Prostate gland (tissue), 2 donors: ENCODE data around the gene HOXB5. TPM values are rescaled to one million over a fixed set of nuclear protein-coding genes. Genes with fewer than 3 reads are reported as not detected.

Experiments used
- DNase-seq: peaks from one replicate; pipeline ENCODE4 v3.0.0-alpha.2; 2019; ENCODE audit warnings: low spot score
- H3K27ac ChIP-seq, 2 donors: fragments of 200-600 bp; sonication (generic); 2 replicates each; pipeline ENCODE4 v1.5.1; 2017 to 2019
- H3K27me3 ChIP-seq: fragments of 200-600 bp; sonication (generic); replicated peaks from 2 replicates; pipeline ENCODE4 v1.5.1; 2019; ENCODE audit not compliant: insufficient read depth
- H3K36me3 ChIP-seq, 2 donors: fragments of 200-600 bp; sonication (generic); 1 replicate in 1 of 2; 2 replicates in 1 of 2; pipeline versions ENCODE4 v1.5.1 to v1.8.1; 2017 to 2019
- H3K4me1 ChIP-seq: fragments of 200-600 bp; sonication (generic); replicated peaks from 2 replicates; pipeline ENCODE4 v1.5.1; 2019
- H3K4me3 ChIP-seq, 2 donors: fragments of 200-600 bp; sonication (generic); 2 replicates each; pipeline ENCODE4 v1.5.1; 2017 to 2019
- H3K9me3 ChIP-seq: fragments of 200-600 bp; sonication (generic); 2 replicates; pipeline ENCODE4 v1.5.1; 2017
- POLR2A ChIP-seq: fragments of 450-650 bp; IDR thresholded peaks from one replicate; pipeline ENCODE4 v1.6.1; 2016; ENCODE audit warnings: antibody characterized with exemption, mild to moderate bottlenecking
- POLR2AphosphoS5 ChIP-seq: sonication (generic); formaldehyde crosslinking; IDR thresholded peaks from one replicate; pipeline ENCODE4 v1.6.1; 2017; ENCODE audit warnings: antibody characterized with exemption
- WGBS: methylation state at CpG from one replicate; pipeline ENCODE4 v1.1.5; 2018; 5-methylcytosine and 5-hydroxymethylcytosine counted together
- intact Hi-C: fragments of 100-400 bp; cut with DNase I; formaldehyde crosslinking; loops from one replicate; pipeline ENCODE4 v1.14.2; 2022
- total RNA-seq, 2 donors: library from RNA; depleted of rRNA; stranded (reverse); fragments of >200 nt; gene quantifications; one replicate each; pipeline ENCODE4 v1.1.0, GENCODE V29; 2016
- TF ChIP-seq, protein P1 (sequence below), 4 experiments: fragments of 200-600 bp in 2 of 4; fragments of 450-650 bp in 2 of 4; sonication (generic) in 2 of 4; IDR thresholded peaks; 1 replicate in 3 of 4; 2 replicates in 1 of 4; pipeline ENCODE4 v1.5.1; 2016 to 2019; ENCODE audit warnings: antibody characterized with exemption in 4 of 4, mild to moderate bottlenecking in 2 of 4, moderate library complexity in 2 of 4

The HOXB5 gene
- total RNA-seq, 2 donors from 2014 or later: 0.36 to 1.1 TPM

DNA sequence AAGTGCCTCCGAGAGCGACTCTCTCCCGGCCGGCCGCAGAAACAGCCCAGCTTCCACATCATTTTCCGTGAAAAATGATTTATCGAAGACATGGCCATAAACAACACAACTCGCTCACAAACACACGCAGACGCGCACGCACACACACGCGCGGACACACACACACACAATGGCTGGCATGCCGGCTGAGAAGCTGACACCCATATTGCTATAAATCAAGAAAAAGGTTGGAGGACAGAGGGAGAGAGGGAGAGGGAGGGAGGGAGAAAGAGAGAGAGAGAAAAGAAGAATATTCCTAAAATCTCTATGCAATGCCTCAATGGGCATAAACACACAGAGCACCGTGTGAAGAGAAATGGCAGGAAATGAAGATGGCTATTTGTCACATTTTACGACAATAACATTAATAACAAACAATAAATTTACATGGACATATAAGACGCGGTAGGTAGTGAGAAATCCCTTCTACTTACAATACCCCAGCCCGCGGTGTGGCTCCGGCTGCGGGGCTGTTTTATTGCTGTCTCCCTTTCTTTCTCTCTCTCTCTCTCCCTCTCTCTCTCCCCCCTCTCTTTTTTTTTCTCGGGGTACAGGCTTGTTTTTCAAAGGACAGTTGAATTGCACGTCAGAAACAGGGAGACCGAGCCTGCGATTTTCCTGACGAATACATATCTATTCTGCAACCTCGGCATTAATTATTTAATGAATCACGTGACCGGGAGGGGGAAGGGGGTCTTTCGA is 24.9 kb downstream of the HOXB5 start:
- Histone ChIP-seq H3K36me3 (no peaks in the 10 kb centered on the region), H3K9me3 (no peaks in the 10 kb centered on the region), H3K27me3 (peaks cover 6% of the 10 kb centered on the region), H3K27ac (no peak overlapping the region), H3K4me1 (no peaks in the 10 kb centered on the region), H3K4me3 (no peak overlapping the region)
- no peak for TF ChIP-seq POLR2AphosphoS5
- no peak for TF ChIP-seq POLR2A
- TF ChIP-seq, protein P1, sequence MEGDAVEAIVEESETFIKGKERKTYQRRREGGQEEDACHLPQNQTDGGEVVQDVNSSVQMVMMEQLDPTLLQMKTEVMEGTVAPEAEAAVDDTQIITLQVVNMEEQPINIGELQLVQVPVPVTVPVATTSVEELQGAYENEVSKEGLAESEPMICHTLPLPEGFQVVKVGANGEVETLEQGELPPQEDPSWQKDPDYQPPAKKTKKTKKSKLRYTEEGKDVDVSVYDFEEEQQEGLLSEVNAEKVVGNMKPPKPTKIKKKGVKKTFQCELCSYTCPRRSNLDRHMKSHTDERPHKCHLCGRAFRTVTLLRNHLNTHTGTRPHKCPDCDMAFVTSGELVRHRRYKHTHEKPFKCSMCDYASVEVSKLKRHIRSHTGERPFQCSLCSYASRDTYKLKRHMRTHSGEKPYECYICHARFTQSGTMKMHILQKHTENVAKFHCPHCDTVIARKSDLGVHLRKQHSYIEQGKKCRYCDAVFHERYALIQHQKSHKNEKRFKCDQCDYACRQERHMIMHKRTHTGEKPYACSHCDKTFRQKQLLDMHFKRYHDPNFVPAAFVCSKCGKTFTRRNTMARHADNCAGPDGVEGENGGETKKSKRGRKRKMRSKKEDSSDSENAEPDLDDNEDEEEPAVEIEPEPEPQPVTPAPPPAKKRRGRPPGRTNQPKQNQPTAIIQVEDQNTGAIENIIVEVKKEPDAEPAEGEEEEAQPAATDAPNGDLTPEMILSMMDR (IDR thresholded peaks at IDR 0.05): no peak
- WGBS: 41% methylated on average over 33 of the region's 33 CpGs
- DNase-seq: no peak
- intact Hi-C loops: no loop called here

DNA sequence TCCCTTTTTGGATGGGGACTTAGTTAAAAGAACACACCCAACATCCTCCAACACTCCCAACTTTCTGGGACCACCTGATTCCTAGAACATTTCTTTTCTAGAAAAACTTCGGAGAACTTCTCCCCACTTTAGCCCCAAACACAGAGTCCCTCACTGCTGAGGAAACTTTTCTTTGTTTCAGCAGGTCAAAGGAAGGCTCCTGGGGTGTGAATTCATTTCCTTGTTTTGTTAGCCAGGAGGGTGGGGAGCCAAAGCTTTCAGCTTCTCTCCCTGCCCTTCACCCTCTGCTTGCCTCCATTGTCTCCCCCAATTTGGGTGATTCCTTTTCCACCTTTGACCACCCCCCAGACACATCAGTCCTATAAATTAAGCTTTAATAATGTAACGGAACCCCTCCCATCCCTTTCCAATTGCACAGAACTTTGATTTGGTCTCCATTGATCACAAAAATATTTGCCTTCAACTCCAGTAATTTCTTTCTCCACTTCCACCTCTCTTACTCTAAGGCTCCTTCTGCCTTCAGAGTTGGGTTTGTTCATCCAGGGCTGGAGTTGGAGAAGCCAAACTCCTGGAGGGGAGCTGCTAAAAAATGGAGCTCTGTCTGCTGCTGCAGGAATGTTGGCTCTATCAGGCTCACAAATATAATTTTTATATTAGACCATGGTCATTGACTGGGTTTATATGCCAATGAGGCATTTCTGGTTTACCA is 25.8 kb downstream of the HOXB5 start:
- Histone ChIP-seq H3K27me3 (peaks cover 6% of the 10 kb centered on the region), H3K4me1 (no peaks in the 10 kb centered on the region), H3K36me3 (no peaks in the 10 kb centered on the region), H3K27ac (no peak overlapping the region), H3K9me3 (no peaks in the 10 kb centered on the region), H3K4me3 (no peak overlapping the region)
- TF ChIP-seq POLR2AphosphoS5 (no peak), POLR2A (no peak)
- TF ChIP-seq, protein P1 (IDR thresholded peaks at IDR 0.05): no peak
- intact Hi-C loops: no loop called here
- WGBS: 83% methylated on average over 2 of the region's 2 CpGs
- no peak for DNase-seq

DNA sequence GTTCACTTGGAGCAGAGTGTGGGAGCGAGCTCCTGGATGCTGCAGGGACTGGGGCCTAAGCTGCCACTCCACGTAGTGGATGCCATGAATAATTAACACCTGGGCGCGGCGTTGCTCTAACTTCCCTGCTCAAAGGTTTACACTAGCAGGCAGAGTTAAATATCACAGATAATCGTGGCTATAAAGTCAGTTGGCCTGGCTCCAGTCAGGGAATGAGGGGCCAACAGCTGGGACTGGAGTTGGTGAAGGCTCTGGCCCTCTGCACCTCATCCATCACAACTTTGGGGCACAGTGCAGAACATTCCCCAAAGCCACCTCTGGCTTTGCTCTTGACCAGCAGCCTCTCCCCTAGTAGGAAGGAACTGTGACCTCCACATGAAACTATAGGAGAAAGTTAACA is 26.4 kb downstream of the HOXB5 start:
- Histone ChIP-seq H3K27me3 (peaks cover 6% of the 10 kb centered on the region), H3K9me3 (no peaks in the 10 kb centered on the region), H3K36me3 (no peaks in the 10 kb centered on the region), H3K4me3 (no peak overlapping the region), H3K4me1 (no peaks in the 10 kb centered on the region), H3K27ac (no peak overlapping the region)
- intact Hi-C loops: no loop called here
- no peak for DNase-seq
- WGBS: 75% methylated on average over 6 of the region's 6 CpGs
- TF ChIP-seq POLR2AphosphoS5: no peak
- TF ChIP-seq, protein P1 (IDR thresholded peaks at IDR 0.05): no peak
- no peak for TF ChIP-seq POLR2A

DNA sequence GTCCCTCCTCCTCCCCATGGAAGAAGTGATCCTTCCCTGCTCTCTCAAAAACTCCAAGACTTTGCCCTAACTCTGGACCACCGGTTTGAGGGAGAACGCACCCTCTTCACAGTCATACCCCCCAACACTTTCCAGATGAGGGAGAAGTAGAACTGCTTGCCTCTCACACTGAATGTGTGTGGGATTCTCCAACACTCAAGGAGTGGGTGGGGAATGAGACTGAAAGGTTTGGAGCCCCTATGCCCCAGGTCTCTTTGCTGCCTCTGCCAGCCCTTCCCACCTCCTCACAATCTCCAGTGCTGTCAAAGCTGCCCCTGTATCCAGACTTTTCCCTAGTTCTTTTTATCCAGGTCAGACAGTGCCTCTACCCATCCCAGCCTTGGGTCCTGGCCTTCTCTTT is 26.9 kb downstream of the HOXB5 start:
- H3K36me3 ChIP-seq: no peaks in the 10 kb centered on the region
- H3K4me1 ChIP-seq: no peaks in the 10 kb centered on the region
- H3K4me3 ChIP-seq: no peak overlapping the region
- peaks cover 6% of the 10 kb centered on the region for H3K27me3 ChIP-seq
- DNase-seq: no peak
- no peak overlapping the region for H3K27ac ChIP-seq
- TF ChIP-seq POLR2AphosphoS5: no peak
- TF ChIP-seq POLR2A: no peak
- TF ChIP-seq, protein P1 (IDR thresholded peaks at IDR 0.05): no peak
- H3K9me3 ChIP-seq: no peaks in the 10 kb centered on the region
- intact Hi-C loops: no loop called here
- 50% methylated on average over 2 of the region's 2 CpGs for WGBS
